Measurements from ENCODE around the gene CCDC7. TPM values are rescaled to one million over a fixed set of nuclear protein-coding genes. Genes with fewer than 3 reads are reported as not detected.

Gene CCDC7
- total RNA-seq, 1 donor from 2014 or later = 22.8 TPM

DNA sequence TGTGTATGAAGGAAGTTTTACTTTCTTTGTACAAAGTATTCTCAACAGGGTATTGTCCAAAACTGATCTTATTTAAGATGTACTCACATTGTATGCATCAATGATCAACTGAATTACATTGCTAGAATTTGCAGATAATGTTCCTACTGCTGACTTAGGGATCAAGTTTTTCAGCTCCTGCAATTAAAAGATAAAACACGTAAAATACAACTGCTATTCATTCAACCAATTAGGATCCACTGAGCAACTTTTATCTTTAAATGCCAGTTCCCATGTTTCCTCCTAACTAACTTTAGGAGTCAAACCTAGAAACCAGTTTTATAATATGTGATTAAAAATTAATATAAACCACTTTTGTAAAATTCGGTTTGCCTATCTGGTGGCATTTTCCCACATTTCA, 476.2 kb downstream of the CCDC7 start:
- peaks cover 93% of the 10 kb centered on the region for H3K36me3 ChIP-seq

DNA sequence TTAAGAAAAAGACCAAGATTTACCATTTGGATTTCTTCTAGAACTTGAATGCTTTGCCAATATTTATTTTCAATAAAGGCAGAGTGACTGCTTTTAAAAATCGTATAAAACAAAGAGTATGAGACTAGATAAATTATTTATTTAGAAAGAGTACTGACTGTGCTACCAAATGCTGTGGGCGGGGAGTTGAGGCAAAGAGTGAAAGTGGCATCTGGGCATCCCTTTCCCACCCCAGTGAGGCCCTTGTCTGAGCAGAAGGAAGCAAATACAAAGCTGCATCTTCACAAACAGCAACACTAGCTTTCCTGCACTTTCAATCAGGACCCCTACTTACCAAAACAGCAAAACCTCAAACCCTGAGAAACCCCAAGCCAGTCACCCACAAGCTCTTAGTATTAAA, 477.2 kb downstream of the CCDC7 start:
- Histone ChIP-seq H3K36me3 (peaks cover 100% of the 10 kb centered on the region), H3K9me3 (no peaks in the 10 kb centered on the region), H3K4me3 (no peak overlapping the region), H3K27me3 (ENCODE audit: low read depth) (no peaks in the 10 kb centered on the region), H3K4me1 (no peaks in the 10 kb centered on the region), H3K27ac (no peak overlapping the region)
- TF ChIP-seq, protein P1, sequence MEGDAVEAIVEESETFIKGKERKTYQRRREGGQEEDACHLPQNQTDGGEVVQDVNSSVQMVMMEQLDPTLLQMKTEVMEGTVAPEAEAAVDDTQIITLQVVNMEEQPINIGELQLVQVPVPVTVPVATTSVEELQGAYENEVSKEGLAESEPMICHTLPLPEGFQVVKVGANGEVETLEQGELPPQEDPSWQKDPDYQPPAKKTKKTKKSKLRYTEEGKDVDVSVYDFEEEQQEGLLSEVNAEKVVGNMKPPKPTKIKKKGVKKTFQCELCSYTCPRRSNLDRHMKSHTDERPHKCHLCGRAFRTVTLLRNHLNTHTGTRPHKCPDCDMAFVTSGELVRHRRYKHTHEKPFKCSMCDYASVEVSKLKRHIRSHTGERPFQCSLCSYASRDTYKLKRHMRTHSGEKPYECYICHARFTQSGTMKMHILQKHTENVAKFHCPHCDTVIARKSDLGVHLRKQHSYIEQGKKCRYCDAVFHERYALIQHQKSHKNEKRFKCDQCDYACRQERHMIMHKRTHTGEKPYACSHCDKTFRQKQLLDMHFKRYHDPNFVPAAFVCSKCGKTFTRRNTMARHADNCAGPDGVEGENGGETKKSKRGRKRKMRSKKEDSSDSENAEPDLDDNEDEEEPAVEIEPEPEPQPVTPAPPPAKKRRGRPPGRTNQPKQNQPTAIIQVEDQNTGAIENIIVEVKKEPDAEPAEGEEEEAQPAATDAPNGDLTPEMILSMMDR (IDR thresholded peaks at IDR 0.05) = no peak
- no peak for DNase-seq
- intact Hi-C loops (cut with DNase I) = no loop called here
- ATAC-seq = no peak

More for the DNA sequence above, 476.2 kb downstream of the CCDC7 start:
- DNase-seq (no peak), ATAC-seq (no peak)
- Histone ChIP-seq H3K27me3 (ENCODE audit: low read depth) (no peaks in the 10 kb centered on the region), H3K4me1 (no peaks in the 10 kb centered on the region), H3K27ac (no peak overlapping the region), H3K9me3 (no peaks in the 10 kb centered on the region), H3K4me3 (no peak overlapping the region)
- TF ChIP-seq, protein P1 (IDR thresholded peaks at IDR 0.05) = no peak
- intact Hi-C loops (cut with DNase I) = no loop called here

DNA sequence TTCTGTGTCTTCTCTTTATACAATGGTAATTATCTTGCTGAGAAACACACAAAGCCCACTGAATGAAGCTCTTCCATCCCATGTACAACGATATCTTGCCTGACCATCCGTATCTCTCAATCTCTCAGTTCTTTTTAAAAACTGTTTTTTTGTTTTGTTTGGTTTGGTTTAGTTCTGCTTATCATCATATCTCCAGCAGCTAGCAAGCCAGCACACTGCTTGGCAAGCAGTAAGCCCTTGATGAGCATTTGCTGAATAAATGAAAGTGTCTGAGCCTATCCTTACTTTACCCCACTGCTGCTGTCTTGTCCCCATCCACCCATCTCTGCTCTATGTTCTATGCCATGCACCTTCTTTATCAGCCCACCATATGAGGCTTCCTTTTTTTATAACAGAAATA, 477.9 kb downstream of the CCDC7 start:
- Histone ChIP-seq H3K4me1 (no peaks in the 10 kb centered on the region), H3K4me3 (no peak overlapping the region), H3K27ac (no peak overlapping the region), H3K9me3 (no peaks in the 10 kb centered on the region), H3K36me3 (peaks cover 100% of the 10 kb centered on the region), H3K27me3 (ENCODE audit: low read depth) (no peaks in the 10 kb centered on the region)
- DNase-seq (no peak), ATAC-seq (no peak)
- TF ChIP-seq, protein P1 (IDR thresholded peaks at IDR 0.05) = no peak
- intact Hi-C loops (cut with DNase I) = no loop called here

Other genes with a start within 250 kb of the CCDC7 start
- 40.3 TPM for gene EPC1, start 99.0 kb upstream of the CCDC7 start, total RNA-seq